Coronary artery (tissue), 2 donors: ENCODE measurements around the gene PKP2.

Experiments
- DNase-seq: peaks from one replicate; pipeline ENCODE4 v3.0.0-alpha.2; 2017; ENCODE audit warnings: low spot score
- H3K27ac ChIP-seq, 2 donors: fragments of 200-600 bp; sonication (generic); one replicate each; pipeline ENCODE4 v1.5.1; 2016 to 2019
- H3K4me3 ChIP-seq: fragments of 200-600 bp; sonication (generic); 2 replicates; pipeline ENCODE4 v1.5.1; 2016; ENCODE audit warnings: mild to moderate bottlenecking, moderate library complexity
- TF ChIP-seq, protein P1 (sequence below): fragments of 200-600 bp; sonication (generic); IDR thresholded peaks from one replicate; pipeline ENCODE4 v1.5.1; 2019; ENCODE audit warnings: antibody characterized with exemption

Gene PKP2

DNA sequence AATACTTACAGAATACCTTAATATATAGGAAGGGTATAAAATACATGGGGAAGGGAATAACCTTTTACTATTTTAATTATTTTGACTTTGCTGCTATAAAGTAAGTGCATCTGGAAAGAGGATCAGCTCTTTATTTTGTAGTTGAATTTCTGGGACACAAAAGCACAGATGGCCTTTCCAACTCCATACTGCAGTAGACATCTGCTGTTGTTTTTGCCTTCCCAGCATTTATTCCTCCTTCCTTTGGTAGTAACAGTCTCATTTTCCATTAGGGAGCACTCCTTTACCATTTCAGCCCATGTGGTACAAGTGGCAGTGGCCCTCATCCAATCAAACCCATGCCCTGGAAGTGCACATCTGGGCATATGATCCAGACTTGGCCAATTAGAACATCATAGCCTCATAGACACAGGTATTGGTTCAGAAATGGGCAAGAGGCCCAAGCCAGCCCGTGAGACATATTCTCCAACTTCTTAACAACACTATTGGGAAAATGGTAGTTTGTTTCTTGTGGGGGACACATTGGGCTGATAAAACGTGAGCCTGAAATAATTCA is 76.1 kb downstream of the PKP2 start:
- TF ChIP-seq, protein P1, sequence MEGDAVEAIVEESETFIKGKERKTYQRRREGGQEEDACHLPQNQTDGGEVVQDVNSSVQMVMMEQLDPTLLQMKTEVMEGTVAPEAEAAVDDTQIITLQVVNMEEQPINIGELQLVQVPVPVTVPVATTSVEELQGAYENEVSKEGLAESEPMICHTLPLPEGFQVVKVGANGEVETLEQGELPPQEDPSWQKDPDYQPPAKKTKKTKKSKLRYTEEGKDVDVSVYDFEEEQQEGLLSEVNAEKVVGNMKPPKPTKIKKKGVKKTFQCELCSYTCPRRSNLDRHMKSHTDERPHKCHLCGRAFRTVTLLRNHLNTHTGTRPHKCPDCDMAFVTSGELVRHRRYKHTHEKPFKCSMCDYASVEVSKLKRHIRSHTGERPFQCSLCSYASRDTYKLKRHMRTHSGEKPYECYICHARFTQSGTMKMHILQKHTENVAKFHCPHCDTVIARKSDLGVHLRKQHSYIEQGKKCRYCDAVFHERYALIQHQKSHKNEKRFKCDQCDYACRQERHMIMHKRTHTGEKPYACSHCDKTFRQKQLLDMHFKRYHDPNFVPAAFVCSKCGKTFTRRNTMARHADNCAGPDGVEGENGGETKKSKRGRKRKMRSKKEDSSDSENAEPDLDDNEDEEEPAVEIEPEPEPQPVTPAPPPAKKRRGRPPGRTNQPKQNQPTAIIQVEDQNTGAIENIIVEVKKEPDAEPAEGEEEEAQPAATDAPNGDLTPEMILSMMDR = no peak
- Histone ChIP-seq H3K4me3 (no peak overlapping the region), H3K27ac (no peak overlapping the region)
- no peak for DNase-seq

DNA sequence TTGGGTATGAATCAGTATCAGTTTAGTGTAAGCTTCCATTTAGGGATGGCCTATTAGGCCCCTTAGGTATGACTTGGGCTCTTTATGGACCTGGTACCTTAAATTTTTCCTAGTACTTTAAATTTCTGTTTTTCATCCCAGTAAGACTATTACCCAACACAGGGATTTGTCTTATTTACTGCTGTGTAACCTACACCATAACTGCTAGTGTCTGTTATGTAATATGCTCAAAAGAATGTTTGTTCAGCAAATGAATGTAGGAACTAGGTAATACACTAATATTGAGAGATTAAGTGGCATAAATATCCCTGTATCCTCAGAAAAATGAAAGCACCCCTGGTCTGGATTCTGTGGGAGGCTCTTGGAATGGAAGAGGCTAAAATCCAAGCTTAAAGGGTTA is 77.2 kb downstream of the PKP2 start:
- TF ChIP-seq, protein P1 = no peak
- Histone ChIP-seq H3K4me3 (no peak overlapping the region), H3K27ac (no peak overlapping the region)
- DNase-seq = no peak

DNA sequence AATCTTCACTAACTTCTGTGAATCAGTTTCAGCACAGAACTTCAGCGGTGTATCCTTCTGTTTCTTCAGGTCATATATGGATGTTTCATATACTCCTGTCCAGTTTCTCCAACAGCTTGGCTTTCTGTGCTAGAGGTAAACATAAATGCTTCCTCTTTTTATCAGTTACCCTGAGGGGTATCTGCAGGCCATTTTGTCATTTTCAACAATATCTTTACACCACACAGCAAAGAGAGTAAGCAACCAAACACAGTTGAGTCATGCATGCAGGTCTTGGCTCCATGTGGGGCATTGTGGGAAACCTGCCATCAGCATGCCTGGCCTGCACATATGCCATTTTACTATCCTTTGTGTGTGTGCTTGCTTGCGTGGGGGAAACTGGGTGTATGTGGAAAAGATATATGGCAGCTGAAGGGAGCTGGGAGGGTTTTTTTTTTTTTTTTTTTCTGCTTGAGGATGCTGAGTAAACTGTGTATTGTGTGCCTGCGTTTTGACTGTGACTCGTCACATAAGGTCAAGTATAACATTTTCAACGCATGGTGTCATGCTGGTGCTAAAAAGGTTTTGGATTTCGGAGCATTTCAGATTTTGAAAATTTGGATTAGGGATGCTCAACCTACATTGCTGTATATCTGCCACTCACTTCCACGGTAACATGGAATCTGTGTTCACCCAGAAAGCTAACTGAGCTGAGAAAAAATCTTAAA is 84.7 kb downstream of the PKP2 start:
- H3K4me3 ChIP-seq = no peak overlapping the region
- no peak for DNase-seq
- TF ChIP-seq, protein P1 = no peak
- H3K27ac ChIP-seq = no peak overlapping the region

DNA sequence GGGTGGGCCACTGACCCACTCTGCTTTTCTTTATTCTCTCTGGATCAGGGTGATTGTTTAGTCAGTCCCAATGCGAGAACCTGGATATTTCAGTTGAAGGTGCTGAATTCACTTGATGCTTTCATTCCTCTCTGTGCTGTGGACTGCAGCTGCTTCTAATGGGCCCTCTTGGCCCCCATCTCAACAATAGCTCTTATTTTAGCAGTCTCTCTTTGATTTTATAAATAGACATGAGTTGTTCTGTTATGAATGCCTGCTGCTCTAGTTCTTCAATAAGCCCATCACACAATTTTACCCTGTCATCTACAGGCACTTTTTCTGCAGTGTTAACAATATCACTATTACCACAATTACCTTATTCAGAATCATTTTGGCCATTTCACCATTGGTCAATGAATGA is 86.7 kb downstream of the PKP2 start:
- no peak overlapping the region for H3K27ac ChIP-seq
- DNase-seq = no peak
- no peak overlapping the region for H3K4me3 ChIP-seq
- TF ChIP-seq, protein P1 = no peak

DNA sequence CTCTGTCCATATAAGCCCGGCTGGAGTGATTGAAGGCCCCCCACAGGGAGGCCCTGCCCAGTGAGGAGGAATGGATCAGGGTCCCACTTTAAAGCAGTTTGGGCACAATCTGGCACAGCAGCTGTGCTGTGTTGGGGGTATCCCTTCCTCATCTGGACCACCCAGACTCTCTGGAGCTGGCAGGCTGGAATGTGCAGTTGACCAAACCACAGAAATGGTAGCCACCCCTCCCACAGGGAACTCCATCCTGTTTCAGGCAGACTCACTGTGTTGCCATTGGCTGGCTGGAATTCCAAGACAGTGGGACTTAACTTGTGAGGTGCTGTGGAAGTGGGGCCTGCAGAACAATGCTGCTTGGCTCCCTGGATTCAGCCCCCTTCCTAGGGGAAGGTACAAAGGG is 87.4 kb downstream of the PKP2 start:
- no peak for DNase-seq
- no peak overlapping the region for H3K4me3 ChIP-seq
- H3K27ac ChIP-seq = no peak overlapping the region
- TF ChIP-seq, protein P1 = no peak

DNA sequence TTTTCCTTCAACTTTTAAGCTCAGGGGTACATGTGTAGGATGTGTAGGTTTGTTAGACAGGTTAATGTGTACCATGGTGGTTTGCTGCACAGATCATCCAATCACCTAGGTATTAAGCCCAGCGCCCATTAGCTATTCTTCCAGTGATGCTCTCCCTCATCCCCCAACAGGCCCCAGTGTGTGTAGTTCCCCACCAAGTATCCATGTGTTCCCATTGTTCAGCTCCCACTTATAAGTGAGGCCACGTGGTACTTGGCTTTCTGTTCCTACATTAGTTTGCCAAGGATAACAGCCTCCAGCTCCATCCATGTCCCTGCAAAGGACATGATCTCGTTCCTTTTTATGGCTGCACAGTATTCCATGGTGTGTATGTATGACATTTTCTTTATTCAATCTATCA is 92.3 kb downstream of the PKP2 start:
- Histone ChIP-seq H3K27ac (no peak overlapping the region), H3K4me3 (no peak overlapping the region)
- no peak for DNase-seq
- TF ChIP-seq, protein P1 = no peak

DNA sequence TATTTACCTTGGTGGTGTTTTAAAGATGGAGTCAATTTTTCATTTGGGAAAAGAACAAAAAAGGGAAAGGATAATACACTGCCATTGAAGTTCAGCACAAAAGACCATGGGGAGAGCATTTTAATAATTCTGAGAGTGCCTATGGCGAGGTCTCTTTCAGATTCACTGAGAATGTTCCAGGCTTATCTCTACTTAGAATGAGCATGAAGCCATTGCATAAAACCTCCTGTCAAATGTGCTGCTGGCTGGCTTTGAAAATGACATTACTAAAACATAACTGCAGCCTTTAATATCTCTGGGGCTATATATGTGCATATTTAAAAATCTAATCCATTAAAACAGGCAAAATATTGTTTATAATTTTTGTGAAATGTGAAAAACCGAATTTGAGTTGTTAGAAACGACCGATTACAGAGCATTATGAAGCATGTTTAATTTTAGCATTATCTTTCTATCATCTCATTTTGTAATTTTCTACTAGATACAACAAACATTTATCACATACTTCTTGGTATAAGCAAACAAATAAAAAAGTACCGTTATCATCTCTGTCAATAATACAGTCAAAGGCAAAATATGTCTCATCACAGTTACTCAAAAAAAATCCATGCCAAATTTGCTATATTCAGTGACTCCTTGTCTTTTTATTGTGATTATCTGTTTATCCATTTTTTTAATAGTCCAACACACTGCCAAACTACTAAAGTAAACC is 95.2 kb downstream of the PKP2 start:
- no peak for DNase-seq
- TF ChIP-seq, protein P1 = no peak
- Histone ChIP-seq H3K27ac (no peak overlapping the region), H3K4me3 (no peak overlapping the region)
